Lower leg skin (tissue), 3 donors: Measurements from ENCODE around the gene ALX4.

Experiments used
- CTCF ChIP-seq, 3 donors: fragments of 450-650 bp; IDR thresholded peaks; one replicate each; pipeline ENCODE4 v1.5.1; 2016; ENCODE audit warnings: antibody characterized with exemption in 3 of 3, mild to moderate bottlenecking in 3 of 3, moderate library complexity in 2 of 3
- POLR2A ChIP-seq, 2 donors: fragments of 450-650 bp; IDR thresholded peaks; one replicate each; pipeline ENCODE4 v1.6.1; 2016 to 2017; ENCODE audit warnings: antibody characterized with exemption in 2 of 2, mild to moderate bottlenecking in 1 of 2, moderate library complexity in 1 of 2

- TF ChIP-seq CTCF (IDR thresholded peaks at IDR 0.05) (no peak), POLR2A (IDR thresholded peaks at IDR 0.05) (no peak)
Measured at GRCh38 chr11:44228379-44228778, 81.6 kb downstream of the ALX4 start.
